K562 (cell line): ENCODE data around the gene TEP1. TPM values are rescaled to one million over a fixed set of nuclear protein-coding genes. Genes with fewer than 3 reads are reported as not detected.

ENCODE experiments used
- CBFA2T2 ChIP-seq: fragments of 450-650 bp; conservative IDR thresholded peaks from 2 replicates; pipeline ENCODE4 v1.6.1; 2017; ENCODE audit warnings: mild to moderate bottlenecking
- CBFA2T3 ChIP-seq: fragments of 450-650 bp; IDR thresholded peaks from 2 replicates; pipeline ENCODE4 v1.6.1; 2017
- IRF9 ChIP-seq: fragments of 450-650 bp; IDR thresholded peaks from 2 replicates; pipeline ENCODE4 v1.6.1; 2016; ENCODE audit warnings: missing biosample characterization, missing genetic modification characterization
- KHSRP ChIP-seq: fragments of 450-650 bp; IDR thresholded peaks from 2 replicates; pipeline ENCODE4 v1.6.1; 2017
- MEIS2 ChIP-seq: fragments of 450-650 bp; IDR thresholded peaks from 2 replicates; pipeline ENCODE4 v1.6.1; 2014; ENCODE audit warnings: mild to moderate bottlenecking; ENCODE audit not compliant: partially characterized antibody
- NFE2L1 ChIP-seq: fragments of 450-650 bp; IDR thresholded peaks from 2 replicates; pipeline ENCODE4 v1.6.1; 2016; ENCODE audit warnings: missing genetic modification characterization, low read depth, mild to moderate bottlenecking, missing compliant biosample characterization, moderate library complexity, borderline replicate concordance
- PBX2 ChIP-seq, 2 experiments: IDR thresholded peaks in 1 of 2; conservative IDR thresholded peaks in 1 of 2; 2 replicates each; pipeline ENCODE4 v1.6.1; 2016; ENCODE audit warnings: low read depth in 2 of 2, mild to moderate bottlenecking in 1 of 2, missing compliant biosample characterization in 1 of 2, missing genetic modification characterization in 1 of 2, moderate library complexity in 1 of 2
- TCF3 ChIP-seq: sonication (generic); formaldehyde crosslinking; IDR thresholded peaks from 2 replicates; pipeline ENCODE4 v1.4.0; 2020; ENCODE audit warnings: mild to moderate bottlenecking, missing genetic modification reagents
- ZMIZ1 ChIP-seq, 2 experiments: fragments of 150-350 bp in 1 of 2; IDR thresholded peaks; 2 replicates each; pipeline ENCODE4 v1.6.1; 2012 to 2016; ENCODE audit warnings: low read depth in 2 of 2, low read length in 2 of 2, mild to moderate bottlenecking in 1 of 2, moderate library complexity in 1 of 2
- ZNF143 ChIP-seq: sonication (generic); formaldehyde crosslinking; IDR thresholded peaks from 2 replicates; pipeline ENCODE4 v1.9.0; 2022; ENCODE audit warnings: mild to moderate bottlenecking, missing genetic modification reagents
- ZNF224 ChIP-seq: sonication (generic); formaldehyde crosslinking; IDR thresholded peaks from 2 replicates; pipeline ENCODE4 v1.8.0; 2022; ENCODE audit warnings: mild to moderate bottlenecking, missing genetic modification reagents
- polyA plus RNA-seq, 8 experiments: library from polyadenylated mRNA; depleted of rRNA in 4 of 8; stranded (reverse) in 5 of 8; unstranded in 3 of 8; fragments of >200 nt; fragmentation: Nextera tagmentation in 2 of 8; fragmentation: Illumina TruSeq in 1 of 8; extraction: Ambion mirVana in 2 of 8; extraction: Trizol in 1 of 8; gene quantifications; 2 replicates each; pipeline versions ENCODE4 v1.2.1 to v1.2.3, GENCODE V29; 2011 to 2014; ENCODE audit warnings: inconsistent platforms in 1 of 8, missing spikeins in 1 of 8
- total RNA-seq, 7 experiments: library from RNA; depleted of rRNA in 6 of 7; stranded (reverse); fragments of >200 nt in 6 of 7; fragmentation: Illumina TruSeq in 2 of 7; extraction: Trizol in 2 of 7; gene quantifications; 2 replicates each; pipeline versions ENCODE4 v1.2.1 to v1.2.3, GENCODE V29; 2011 to 2021; ENCODE audit warnings: low replicate concordance in 1 of 7
- TF ChIP-seq, protein P1 (sequence below): fragments of 450-650 bp; IDR thresholded peaks from 2 replicates; pipeline ENCODE4 v1.6.1; 2016; ENCODE audit warnings: borderline replicate concordance

TEP1 gene
- total and polyA plus RNA-seq, 9 of the 15 experiments (the other 6 are each of a cell fraction or from before 2014, with no cell fraction given): 1.0 to 12.2 (median 7.1) TPM

- TF ChIP-seq ZMIZ1 (IDR thresholded peaks at IDR 0.05; ENCODE audit: low read depth in 2 of 2, low read length in 2 of 2) (no peak), IRF9 (tag) (no peak), CBFA2T2 (0 out of 2 replicates have a peak, but pooled peaks have one; percentile 5), KHSRP (no peak), NFE2L1 (no peak), CBFA2T3 (peak; percentile 49; the same call in 1 of the 2 replicates), MEIS2 (peak; percentile 52), PBX2 (CRISPR knock-in tag; IDR thresholded peaks at IDR 0.05; ENCODE audit: low read depth) (no peak), PBX2 (tag; conservative IDR thresholded peaks at IDR 0.05; ENCODE audit: low read depth) (peak; percentile 45), TCF3 (CRISPR knock-in tag) (peak; percentile 29; the same call in 1 of the 2 replicates), ZNF224 (CRISPR knock-in tag) (no peak), ZNF143 (no peak)
- TF ChIP-seq, protein P1, sequence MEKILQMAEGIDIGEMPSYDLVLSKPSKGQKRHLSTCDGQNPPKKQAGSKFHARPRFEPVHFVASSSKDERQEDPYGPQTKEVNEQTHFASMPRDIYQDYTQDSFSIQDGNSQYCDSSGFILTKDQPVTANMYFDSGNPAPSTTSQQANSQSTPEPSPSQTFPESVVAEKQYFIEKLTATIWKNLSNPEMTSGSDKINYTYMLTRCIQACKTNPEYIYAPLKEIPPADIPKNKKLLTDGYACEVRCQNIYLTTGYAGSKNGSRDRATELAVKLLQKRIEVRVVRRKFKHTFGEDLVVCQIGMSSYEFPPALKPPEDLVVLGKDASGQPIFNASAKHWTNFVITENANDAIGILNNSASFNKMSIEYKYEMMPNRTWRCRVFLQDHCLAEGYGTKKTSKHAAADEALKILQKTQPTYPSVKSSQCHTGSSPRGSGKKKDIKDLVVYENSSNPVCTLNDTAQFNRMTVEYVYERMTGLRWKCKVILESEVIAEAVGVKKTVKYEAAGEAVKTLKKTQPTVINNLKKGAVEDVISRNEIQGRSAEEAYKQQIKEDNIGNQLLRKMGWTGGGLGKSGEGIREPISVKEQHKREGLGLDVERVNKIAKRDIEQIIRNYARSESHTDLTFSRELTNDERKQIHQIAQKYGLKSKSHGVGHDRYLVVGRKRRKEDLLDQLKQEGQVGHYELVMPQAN: no peak
Measured at GRCh38 chr14:20417250-20418186, 4.2 kb upstream of the TEP1 start (continued).
